Progenitor cell of endocrine pancreas (in vitro differentiated cells): ENCODE measurements around the gene KCTD5. TPM values are rescaled to one million over a fixed set of nuclear protein-coding genes. Genes with fewer than 3 reads are reported as not detected.

Experiments used
- DNase-seq: peaks from one replicate; pipeline ENCODE4 v3.0.0; 2021; ENCODE audit warnings: low spot score; ENCODE audit not compliant: unreplicated experiment
- H3K27ac Mint-ChIP-seq: 2 replicates; pipeline ENCODE4 v1.8.0; 2021; ENCODE audit warnings: mild to moderate bottlenecking, moderate library complexity, mixed read lengths
- H3K27me3 Mint-ChIP-seq: 2 replicates; pipeline ENCODE4 v1.8.0; 2021; ENCODE audit warnings: mixed read lengths
- H3K36me3 Mint-ChIP-seq: 2 replicates; pipeline ENCODE4 v1.8.0; 2022; ENCODE audit warnings: mixed read lengths; ENCODE audit not compliant: insufficient read depth
- H3K4me1 Mint-ChIP-seq: 2 replicates; pipeline ENCODE4 v1.8.0; 2021; ENCODE audit warnings: low read depth, mixed read lengths
- H3K4me3 Mint-ChIP-seq: 2 replicates; pipeline ENCODE4 v1.8.0; 2021; ENCODE audit warnings: low read depth, mild to moderate bottlenecking, moderate library complexity, mixed read lengths
- H3K9me3 Mint-ChIP-seq: 2 replicates; pipeline ENCODE4 v1.8.0; 2021; ENCODE audit warnings: low read depth, mixed read lengths
- CTCF ChIP-seq: fragments of 200-600 bp; sonication (generic); IDR thresholded peaks from one replicate; pipeline ENCODE4 v1.5.0; 2021; ENCODE audit warnings: antibody characterized with exemption, mild to moderate bottlenecking; ENCODE audit not compliant: unreplicated experiment
- total RNA-seq: library from RNA; stranded (reverse); gene quantifications from 2 replicates; pipeline ENCODE4 v1.2.1, GENCODE V29; 2021

KCTD5 gene
- total RNA-seq, 1 donor from 2014 or later = 21.4 TPM

- TF ChIP-seq CTCF = no peak
- Mint-ChIP-seq H3K9me3 (no peaks in the 10 kb centered on the region), H3K27ac (no peak overlapping the region), H3K4me3 (no peak overlapping the region), H3K27me3 (no peaks in the 10 kb centered on the region), H3K4me1 (no peaks in the 10 kb centered on the region), H3K36me3 (no peaks in the 10 kb centered on the region)
- no peak for DNase-seq
Measured at GRCh38 chr16:2704983-2705275, 22.6 kb downstream of the KCTD5 start.

- TF ChIP-seq CTCF = no peak
- no peaks in the 10 kb centered on the region for H3K36me3 Mint-ChIP-seq
Measured at GRCh38 chr16:2705351-2705750, 23.0 kb downstream of the KCTD5 start.

GRCh38 chr16:2706085-2706484, 23.8 kb downstream of the KCTD5 start:
- DNase-seq = no peak
- TF ChIP-seq CTCF = no peak
- Mint-ChIP-seq H3K4me3 (no peak overlapping the region), H3K36me3 (no peaks in the 10 kb centered on the region), H3K27me3 (no peaks in the 10 kb centered on the region), H3K9me3 (no peaks in the 10 kb centered on the region), H3K27ac (no peak overlapping the region), H3K4me1 (no peaks in the 10 kb centered on the region)

More at GRCh38 chr16:2705351-2705750, 23.0 kb downstream of the KCTD5 start:
- DNase-seq = no peak
- Mint-ChIP-seq H3K4me3 (no peak overlapping the region), H3K4me1 (no peaks in the 10 kb centered on the region), H3K9me3 (no peaks in the 10 kb centered on the region), H3K27ac (no peak overlapping the region), H3K27me3 (no peaks in the 10 kb centered on the region)

- H3K27me3 Mint-ChIP-seq = no peaks in the 10 kb centered on the region
- DNase-seq = no peak
- no peak for TF ChIP-seq CTCF
Measured at GRCh38 chr16:2706611-2707311, 24.4 kb downstream of the KCTD5 start.

DNA sequence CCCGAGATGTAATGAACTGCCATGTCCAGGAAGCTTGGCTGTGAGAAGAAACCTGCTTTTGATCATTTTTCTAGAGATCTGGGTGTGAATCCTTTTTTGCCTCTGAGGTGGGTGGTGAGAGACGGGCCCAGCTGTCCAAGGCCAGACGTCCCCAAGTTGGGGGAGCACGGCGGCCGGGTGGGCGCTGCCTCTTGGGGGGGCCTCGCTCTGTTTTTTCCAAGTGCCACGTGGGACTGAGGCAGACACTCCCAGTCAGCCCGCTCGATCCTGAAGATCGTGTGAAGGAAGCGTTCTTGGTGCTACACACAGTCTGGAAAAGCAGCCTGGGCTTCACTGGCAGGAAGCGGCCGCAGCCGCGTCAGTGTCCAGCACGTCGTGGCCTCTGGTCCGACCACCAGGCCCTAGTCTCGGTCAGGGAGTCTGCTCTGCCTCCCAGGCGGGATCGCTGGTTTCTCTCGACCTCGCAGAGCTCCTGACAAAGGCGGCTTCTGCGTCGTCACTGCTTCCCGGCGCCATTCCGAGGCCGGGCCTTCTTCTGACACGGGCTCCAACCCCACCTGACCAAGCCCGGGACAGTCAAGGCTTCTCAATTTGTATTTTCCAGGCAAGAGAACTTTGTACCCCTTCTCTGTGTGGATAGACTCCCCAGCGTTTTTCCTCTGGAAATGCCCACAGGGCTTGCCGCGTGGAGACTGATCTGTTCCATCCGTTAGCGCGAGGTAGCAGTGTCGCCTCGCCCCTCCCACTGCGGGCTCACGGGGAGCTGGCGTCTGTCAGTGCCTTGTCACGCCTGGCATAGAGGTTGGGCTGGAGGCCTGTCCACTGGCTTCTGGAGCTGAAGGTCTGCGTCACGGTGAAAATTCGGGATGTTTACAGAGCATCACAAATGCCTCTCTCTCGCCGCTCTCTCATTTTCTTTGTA, 25.3 kb downstream of the KCTD5 start:
- Mint-ChIP-seq H3K27ac (no peak overlapping the region), H3K36me3 (no peaks in the 10 kb centered on the region), H3K4me3 (no peak overlapping the region), H3K4me1 (no peaks in the 10 kb centered on the region), H3K9me3 (no peaks in the 10 kb centered on the region), H3K27me3 (no peaks in the 10 kb centered on the region)
- DNase-seq = no peak
- TF ChIP-seq CTCF = no peak

More at GRCh38 chr16:2706611-2707311, 24.4 kb downstream of the KCTD5 start:
- no peaks in the 10 kb centered on the region for H3K36me3 Mint-ChIP-seq
- no peaks in the 10 kb centered on the region for H3K4me1 Mint-ChIP-seq
- H3K9me3 Mint-ChIP-seq = no peaks in the 10 kb centered on the region
- H3K27ac Mint-ChIP-seq = no peak overlapping the region
- no peak overlapping the region for H3K4me3 Mint-ChIP-seq
